HG02943 (cell line): ENCODE results near the gene GOLGA7B.
A peak's percentile ranks its signal among the peaks of the same experiment; 100 is the strongest.

ENCODE experiments used
- ATAC-seq: cut with Tn5 transposase; IDR thresholded peaks from one replicate; pipeline ENCODE4 v1.9.1; 2021; ENCODE audit warnings: mild to moderate bottlenecking, low read depth, moderate library complexity; ENCODE audit not compliant: unreplicated experiment

Gene GOLGA7B

DNA sequence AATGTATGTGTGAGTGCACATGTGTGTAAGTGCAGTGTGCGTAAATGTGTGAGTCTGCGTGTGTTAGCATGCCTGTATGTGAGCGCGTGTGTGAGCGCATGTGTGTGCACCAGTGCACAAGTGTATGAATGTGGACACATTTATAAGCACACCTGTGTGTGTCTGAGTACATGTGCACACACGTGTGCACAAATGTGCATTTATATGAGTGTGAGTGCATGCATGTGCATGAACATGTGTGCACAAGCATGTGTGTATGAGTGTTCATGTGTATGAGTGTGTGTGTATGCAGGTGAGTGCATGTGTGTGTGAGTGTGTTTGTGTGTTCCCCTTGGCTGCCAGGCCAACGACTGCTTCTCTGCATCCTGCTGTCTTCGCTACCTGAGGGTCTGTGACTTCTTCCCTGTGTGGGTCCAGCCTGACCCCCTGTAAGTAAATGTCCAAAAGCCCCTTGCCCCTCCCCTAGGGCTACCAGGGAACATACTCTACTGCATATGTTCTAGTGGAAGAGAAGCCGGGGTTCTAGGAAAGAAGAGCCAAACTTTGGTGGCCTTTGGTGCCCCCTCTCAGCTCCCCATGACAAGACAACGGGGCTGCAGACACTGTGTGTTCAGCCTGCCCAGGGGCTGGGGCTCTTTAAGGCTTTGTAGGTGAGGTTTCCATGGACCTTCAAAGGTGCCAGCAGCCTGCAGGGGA is 17.0 kb downstream of the GOLGA7B start:
- ATAC-seq, result no peak

- no peak for ATAC-seq
These were observed 17.7 kb downstream of the GOLGA7B start for GRCh38 chr10:97867220-97867800.

- no peak for ATAC-seq
These were observed 18.6 kb downstream of the GOLGA7B start for GRCh38 chr10:97868134-97868685.

DNA sequence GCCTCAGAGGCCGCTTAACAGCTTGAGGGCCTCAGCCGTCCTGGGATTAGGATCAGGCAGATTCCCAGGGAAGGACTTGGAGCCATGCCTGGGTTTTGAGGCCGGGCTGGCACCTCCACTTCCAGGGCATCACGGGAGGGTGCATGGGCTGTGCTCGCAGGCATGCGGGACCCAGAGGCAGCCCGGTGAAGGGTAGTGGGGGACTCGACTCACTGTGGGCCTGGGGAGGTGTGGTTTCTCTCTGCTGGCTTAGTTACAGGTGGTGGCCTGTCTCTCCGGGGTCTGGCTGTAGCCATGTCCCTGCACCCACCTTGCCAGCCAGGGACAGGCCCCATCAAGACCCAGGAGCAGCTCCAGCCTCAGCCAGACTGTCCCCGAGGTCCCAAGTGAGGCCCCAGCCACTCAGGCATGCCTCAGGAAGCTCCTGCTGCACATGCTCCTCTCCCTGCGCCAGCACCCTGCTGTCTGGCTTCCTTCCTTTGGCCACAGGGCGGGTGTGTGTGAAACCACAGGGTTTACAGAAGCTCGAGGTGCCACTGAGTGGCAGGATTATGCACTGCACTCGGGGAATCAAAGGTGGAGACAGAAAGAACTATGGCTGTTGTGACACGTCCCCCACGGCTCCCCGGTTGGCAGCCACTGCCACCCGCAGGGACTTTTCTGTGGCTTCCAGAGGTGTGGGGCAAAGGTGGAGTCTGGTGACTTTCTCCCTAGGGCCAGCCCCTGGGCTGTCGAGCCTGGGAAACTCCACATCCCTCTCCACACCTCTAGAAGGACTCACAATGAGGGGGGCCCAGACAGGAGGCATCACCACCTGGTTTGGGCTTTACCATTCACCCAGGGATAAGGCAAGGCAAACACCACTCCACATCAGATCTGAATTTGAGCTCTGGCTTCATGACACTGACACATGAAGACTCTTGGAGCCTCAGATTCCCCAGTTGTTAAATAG is 19.7 kb downstream of the GOLGA7B start:
- ATAC-seq, result peak; percentile 87

DNA sequence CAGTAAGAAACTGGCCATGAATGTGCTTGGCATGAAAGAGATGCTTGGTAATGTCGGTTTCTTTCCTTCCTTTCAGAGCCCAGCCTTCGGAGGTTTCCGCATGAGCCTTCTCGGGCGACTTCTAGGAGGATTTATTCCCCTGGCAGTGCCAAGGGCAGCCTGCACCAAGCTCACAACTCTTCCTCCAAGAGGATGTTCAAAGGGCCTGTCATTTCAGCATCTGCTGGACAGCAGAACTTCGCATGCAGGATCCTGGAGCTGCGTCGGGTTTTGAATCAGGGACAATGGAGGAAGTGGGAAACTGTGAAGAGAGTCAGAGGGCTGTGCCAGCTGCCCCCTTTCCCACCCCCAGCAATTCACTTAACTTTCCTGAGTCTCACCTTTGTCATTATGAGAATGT is 21.3 kb downstream of the GOLGA7B start:
- ATAC-seq, result no peak

DNA sequence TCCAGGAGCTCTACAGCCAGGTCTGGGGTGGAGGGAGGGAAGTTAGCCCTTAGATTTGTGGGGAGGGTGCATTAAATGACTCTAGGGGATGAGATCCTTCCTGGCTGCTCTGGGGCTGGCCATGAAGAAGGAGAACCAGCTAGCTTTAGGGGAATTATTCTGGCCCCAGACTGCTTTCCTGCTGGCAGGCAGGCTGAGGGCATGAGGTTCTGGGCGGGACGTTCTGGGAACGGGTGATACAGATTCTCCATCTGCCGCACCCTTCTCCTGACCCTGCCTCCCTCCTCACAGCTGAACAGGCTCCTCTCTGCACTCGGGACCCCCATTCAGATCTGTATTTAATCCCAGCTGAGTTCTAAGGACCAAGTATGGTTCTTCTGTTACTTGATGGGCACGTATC is 23.9 kb downstream of the GOLGA7B start:
- no peak for ATAC-seq

- no peak for ATAC-seq
These were observed 24.7 kb downstream of the GOLGA7B start for GRCh38 chr10:97874332-97874731.

DNA sequence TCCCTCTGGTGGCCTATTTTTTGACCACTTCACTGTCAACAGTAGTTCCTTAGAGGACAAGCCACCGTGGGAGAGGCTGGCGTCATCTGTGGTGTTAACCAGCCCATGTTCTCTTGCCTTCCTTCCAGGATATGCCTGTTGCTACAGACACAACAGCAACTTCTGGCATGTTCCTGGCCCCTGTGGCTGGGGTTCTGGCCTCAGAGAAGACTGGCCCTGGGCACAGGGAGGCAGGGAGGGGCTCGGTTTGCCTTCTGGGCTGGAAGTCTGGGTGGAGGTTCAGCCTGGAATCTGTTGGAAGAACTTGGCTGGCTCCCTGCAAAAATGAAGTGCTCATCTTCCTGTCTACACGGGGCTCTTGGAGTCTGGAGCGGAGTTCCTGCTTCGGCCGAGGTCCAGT is 25.7 kb downstream of the GOLGA7B start:
- no peak for ATAC-seq

DNA sequence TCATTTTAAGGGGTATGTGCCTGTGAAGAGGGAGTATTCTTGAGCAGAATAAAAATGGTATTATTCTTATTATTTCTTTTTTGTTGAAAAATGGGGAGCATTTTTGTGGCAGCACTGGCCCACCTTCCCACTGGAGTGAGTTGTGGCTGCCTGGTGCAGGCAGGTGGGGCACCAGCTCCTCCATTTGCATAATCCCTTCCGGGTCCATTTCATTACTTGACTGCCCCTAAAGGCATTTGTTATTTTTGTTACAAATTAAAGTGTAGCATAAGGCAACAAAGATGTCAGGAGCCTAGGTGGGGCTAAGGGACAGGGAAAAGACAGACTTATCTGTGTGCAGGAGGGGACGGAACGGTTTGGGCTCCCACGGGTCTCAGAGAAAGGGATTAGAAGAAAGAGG is 26.8 kb downstream of the GOLGA7B start:
- no peak for ATAC-seq

DNA sequence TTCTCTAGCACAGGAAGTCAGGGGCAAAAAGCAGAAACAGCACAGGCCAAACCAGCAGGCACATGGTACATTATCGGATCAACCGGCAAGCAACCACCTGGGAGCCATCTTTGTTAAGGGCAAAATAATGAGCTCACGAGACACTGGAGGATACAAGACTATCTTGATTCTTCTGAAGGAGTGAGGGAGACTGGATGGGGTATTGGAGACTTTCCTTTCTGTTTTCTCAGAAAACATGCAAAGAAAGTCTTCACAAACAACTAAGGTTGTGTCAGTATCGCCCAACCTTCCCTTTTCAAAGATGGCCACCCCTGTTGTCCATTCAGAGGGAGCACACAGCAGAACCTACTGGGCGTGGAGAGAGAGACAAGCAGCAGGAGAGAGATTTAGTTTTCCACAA is 29.6 kb downstream of the GOLGA7B start:
- no peak for ATAC-seq

GRCh38 chr10:97880109-97880508 is 30.5 kb downstream of the GOLGA7B start:
- ATAC-seq, result no peak

GRCh38 chr10:97882142-97883091 is 32.8 kb downstream of the GOLGA7B start:
- no peak for ATAC-seq

- no peak for ATAC-seq
These were observed 33.4 kb downstream of the GOLGA7B start for GRCh38 chr10:97883092-97883485.

DNA sequence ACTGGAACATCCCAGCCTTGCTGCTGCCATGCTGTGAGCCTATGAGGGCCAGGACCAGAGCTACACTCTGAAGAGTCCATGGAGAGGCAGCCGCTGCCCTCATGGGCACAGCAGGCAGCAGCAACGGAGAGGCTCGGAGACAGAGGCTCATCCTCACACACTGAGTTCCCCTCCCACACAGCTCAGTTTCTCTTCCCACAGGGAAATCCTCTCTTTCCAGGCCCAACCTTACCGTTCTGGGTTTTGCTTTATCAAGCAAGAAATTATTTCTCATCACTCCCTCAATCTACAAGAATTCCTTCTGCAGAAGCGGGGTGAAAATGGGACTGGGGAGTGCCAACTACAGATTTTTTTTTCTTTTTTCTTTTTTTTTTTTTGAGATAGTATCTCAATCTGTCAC is 36.6 kb downstream of the GOLGA7B start:
- no peak for ATAC-seq

DNA sequence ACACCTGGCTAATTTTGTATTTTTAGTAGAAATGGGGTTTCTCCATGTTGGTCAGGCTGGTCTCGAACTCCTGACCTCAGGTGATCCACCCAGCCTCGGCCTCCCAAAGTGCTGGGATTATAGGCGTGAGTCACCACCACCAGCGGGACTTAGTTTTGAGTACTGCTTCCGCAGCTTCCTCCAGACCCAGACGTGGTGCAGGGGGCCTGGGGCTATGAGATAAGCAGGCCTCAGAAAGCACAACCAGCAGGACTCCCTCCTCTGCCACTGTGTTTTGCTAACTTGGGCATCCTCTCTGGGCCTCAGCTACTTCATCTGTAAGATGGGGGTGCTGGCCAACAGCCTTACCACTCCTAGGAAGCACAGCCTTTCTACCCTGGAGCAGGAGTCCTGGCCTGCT is 37.8 kb downstream of the GOLGA7B start:
- no peak for ATAC-seq

GRCh38 chr10:97888134-97888533 is 38.5 kb downstream of the GOLGA7B start:
- no peak for ATAC-seq

DNA sequence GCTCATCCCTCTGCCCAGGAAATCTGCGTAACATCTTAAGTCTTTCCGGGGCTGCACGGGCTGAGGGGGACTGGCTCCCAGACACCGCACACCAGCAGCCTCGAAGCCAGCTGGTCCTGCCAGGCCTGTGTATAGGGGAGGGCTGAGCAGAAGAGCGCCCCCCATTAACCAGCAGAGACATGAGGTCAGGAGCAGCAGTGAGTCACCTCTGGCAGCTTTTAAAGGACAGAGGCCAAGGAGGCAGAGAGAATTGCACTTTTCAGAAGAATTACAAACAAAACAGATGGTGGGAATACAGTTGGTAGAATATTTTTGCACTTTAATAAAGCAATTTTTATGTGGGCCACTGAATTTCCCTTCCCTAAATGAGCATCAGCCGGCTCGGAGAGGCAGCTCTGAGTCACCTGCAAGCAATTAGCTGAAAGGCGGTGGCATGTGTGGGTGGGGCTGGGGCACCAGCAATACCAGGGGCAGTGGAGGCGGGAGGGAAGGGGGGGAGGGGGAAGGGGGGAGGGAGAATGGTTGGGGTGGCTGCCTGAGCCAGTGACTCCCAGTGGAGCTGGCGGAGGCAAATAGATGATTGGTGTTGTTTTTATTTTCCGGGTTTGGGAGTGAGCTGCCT is 39.1 kb downstream of the GOLGA7B start:
- no peak for ATAC-seq

DNA sequence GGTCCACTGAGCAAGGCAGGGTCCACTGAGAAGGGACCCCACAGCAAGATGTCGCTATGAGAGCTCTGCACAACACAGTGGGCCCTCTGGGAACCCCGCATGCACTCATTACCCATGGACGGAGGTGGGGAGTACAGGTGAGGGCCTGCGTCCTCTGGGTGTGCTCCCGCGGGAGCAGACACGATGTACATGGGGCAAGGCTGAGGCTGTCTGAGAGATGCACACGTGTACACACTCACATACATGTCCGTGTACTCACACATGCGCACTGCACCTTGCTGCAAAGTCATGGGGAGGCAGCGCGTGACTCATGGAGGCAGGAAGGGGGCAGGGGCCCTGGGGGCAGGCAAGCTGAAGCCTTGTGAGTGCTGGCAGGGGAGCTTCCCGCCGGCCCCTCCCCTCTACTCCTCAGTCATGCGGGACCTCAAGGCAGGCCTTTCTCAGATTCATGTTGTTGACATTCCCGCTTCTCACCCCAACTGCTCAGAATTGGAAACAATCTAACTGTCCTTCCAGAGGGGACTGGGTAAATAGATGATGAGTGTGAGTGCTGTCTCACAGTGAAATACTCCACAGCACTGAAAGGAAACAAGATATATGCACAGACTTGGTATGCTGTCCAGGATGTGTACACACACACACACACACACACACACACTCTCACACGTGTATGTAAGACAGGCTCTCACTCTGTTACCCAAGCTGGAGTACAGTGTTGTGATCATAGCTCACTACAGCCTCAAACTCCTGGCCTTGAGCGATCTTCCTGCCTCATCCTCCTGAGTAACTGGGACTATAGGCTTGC is 40.0 kb downstream of the GOLGA7B start:
- ATAC-seq, result no peak
